Measurements from ENCODE around the gene STIMATE.

DNA sequence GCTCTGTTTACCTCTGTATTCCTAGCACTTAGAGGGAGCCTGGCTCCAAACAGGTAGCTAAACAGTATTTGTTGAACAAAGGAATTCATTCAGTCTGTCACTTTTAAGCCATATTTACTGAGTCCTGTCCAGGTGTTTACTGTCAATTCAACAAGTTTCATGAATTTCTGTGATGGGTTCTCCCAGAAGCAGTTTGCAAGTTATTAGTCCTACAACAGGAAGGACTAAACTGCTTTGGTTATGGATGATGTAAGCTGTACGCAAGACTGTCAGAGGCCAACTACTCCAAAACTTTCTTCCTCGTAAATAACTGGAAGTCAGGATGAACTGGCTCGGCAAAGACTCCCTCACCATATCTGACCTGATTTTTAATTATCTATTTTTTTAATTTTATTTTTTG, 25.1 kb downstream of the STIMATE start:
- TF ChIP-seq POLR2AphosphoS5 (IDR thresholded peaks at IDR 0.05; ENCODE audit: low read depth) (no peak), EZH2 (IDR thresholded peaks at IDR 0.05; ENCODE audit: low read depth, unreplicated experiment) (no peak), EZH2phosphoT487 (IDR thresholded peaks at IDR 0.05; ENCODE audit: unreplicated experiment) (no peak)
- TF ChIP-seq, protein P1, sequence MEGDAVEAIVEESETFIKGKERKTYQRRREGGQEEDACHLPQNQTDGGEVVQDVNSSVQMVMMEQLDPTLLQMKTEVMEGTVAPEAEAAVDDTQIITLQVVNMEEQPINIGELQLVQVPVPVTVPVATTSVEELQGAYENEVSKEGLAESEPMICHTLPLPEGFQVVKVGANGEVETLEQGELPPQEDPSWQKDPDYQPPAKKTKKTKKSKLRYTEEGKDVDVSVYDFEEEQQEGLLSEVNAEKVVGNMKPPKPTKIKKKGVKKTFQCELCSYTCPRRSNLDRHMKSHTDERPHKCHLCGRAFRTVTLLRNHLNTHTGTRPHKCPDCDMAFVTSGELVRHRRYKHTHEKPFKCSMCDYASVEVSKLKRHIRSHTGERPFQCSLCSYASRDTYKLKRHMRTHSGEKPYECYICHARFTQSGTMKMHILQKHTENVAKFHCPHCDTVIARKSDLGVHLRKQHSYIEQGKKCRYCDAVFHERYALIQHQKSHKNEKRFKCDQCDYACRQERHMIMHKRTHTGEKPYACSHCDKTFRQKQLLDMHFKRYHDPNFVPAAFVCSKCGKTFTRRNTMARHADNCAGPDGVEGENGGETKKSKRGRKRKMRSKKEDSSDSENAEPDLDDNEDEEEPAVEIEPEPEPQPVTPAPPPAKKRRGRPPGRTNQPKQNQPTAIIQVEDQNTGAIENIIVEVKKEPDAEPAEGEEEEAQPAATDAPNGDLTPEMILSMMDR (conservative IDR thresholded peaks at IDR 0.05; ENCODE audit: low read depth in 2 of 2), result no peak
- TF ChIP-seq, protein P2, sequence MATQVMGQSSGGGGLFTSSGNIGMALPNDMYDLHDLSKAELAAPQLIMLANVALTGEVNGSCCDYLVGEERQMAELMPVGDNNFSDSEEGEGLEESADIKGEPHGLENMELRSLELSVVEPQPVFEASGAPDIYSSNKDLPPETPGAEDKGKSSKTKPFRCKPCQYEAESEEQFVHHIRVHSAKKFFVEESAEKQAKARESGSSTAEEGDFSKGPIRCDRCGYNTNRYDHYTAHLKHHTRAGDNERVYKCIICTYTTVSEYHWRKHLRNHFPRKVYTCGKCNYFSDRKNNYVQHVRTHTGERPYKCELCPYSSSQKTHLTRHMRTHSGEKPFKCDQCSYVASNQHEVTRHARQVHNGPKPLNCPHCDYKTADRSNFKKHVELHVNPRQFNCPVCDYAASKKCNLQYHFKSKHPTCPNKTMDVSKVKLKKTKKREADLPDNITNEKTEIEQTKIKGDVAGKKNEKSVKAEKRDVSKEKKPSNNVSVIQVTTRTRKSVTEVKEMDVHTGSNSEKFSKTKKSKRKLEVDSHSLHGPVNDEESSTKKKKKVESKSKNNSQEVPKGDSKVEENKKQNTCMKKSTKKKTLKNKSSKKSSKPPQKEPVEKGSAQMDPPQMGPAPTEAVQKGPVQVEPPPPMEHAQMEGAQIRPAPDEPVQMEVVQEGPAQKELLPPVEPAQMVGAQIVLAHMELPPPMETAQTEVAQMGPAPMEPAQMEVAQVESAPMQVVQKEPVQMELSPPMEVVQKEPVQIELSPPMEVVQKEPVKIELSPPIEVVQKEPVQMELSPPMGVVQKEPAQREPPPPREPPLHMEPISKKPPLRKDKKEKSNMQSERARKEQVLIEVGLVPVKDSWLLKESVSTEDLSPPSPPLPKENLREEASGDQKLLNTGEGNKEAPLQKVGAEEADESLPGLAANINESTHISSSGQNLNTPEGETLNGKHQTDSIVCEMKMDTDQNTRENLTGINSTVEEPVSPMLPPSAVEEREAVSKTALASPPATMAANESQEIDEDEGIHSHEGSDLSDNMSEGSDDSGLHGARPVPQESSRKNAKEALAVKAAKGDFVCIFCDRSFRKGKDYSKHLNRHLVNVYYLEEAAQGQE (IDR thresholded peaks at IDR 0.05; ENCODE audit: unreplicated experiment), result no peak

Data from GM23338 (cell line).